Femur (tissue), 1 donor: ENCODE data around the gene GFY.
A peak's percentile ranks its signal among the peaks of the same experiment; 100 is the strongest.
"Not testable (repeated sequence)": the region's sequence is repeated elsewhere in the genome, so short reads cannot be mapped to it uniquely, and the experiment has no call there.

Source experiments
- DNase-seq: peaks from one replicate; pipeline ENCODE4 v3.0.0-alpha.2; 2017

Gene GFY

DNA sequence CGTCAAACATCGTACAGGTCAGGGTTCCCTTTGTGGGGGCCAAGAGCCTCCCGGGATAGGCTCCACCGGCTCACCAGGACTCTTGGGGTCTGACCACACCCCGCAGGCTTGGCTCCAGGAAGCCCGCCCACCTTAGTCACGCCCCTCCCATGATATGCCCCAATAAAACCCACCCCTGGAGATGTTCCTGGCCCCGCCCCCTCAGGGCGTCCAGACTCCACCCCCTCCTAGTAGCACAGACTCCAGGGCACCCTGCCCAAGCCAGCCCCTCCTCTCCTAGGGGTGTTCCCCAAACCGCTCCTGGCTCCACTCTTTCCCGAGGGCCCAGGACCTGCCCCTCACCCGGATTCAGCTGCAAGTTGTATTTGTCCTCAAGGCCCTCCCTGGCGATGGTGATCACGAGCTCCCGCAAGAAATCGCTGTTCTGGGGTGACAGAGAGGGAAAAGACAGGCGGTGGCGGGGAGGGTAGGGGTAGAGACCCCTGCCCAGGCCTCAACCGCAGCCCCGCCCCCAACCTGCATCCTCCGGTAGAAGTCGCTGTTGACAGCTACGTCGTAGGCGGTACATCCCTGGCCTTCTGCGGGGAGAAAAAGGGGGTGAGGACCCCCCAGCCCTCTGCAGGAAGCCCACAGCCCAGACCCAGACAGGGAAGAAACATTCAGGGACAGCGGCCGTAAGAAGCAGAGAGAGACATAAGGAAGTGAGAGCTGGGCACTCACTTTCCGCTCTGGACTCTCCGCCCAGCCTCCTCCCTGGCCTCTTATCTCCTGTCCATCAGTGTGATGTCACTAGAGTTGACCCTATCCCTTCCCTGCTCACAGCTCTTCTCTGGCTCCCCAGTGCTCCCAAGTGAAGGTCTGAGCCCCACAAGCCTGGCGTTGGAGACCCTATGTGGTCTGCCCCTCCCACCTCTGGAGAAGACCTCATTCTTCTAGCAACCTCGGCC lies 22.6 kb downstream of the GFY start:
- peak; percentile 64 for DNase-seq

DNA sequence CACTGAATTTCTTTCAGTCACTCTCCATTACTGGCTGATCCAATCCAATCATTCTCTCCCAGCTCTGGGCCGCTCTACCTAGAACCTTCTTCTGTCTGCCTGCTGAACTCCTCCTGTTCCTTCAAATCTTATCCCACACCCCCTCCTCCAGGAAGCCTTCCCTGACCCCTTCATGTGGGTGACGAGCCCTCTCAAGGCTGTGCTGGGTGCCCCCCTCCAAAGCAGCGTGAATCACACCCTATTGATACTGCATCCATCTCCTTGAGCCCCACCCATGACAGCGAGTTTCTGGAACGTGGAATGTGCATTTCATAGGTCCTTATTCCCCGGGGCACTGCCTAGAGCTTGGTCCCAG lies 23.2 kb downstream of the GFY start:
- no peak for DNase-seq

DNA sequence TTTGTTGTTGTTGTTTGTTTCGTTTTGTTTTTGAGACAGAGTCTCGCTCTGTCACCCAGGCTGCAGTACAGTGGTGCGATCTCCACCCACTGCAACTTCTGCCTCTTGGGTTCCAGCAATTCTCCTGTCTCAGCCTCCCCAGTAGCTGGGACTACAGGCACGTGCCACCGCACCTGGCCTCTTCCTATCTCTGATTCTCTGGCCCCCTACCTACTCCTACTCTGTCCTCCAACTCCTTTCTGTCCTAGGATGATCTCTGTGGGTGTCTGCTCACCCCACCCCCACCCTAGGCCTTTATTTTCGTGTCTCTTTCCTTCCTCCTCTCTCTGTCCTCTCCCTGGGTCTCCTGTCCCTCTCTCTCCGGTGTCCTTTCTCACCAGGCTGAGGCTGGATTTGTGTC lies 25.2 kb downstream of the GFY start:
- DNase-seq, result no peak

DNA sequence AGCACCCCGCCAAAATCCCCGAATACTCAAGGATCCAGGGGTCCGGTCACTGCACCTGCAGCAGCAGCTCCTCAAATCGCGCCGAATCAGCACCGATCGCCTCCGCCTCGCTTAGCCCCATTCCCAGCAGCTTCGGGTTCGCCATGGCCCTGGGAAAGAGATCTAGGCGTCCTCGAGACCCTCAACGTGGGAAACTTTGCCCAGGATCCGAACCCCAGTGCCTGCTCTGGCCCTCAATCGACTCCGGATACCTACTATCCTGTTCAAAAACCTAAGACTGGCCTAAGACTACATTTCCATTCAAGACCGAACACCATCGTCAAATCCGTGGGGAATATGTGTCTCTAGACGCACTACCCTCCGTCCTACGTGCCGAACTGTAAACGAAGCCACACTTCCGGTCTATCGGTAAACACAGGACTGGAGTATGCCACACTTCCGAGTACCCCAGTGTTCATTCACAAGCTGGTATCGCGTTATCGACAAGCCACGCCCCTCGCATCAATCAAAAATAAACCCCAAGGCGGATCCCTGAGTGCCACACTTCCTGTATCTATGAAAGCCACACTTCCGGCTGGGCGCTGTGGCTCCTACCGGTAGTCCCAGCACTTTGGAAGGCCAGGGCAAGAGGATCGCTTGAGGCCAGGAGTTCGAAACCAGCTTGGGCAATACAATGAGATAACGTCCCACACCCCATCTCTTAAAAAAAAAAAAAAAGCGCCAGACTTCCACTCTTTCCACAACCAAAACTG lies 26.4 kb downstream of the GFY start, which contains the start of gene PIH1D1:
PIH1D1 (minus strand) TSS at position 385 of the 752 bp plus-strand sequence; CDS start at position 145, 240 bp downstream.
- DNase-seq, result peak; percentile 98

DNA sequence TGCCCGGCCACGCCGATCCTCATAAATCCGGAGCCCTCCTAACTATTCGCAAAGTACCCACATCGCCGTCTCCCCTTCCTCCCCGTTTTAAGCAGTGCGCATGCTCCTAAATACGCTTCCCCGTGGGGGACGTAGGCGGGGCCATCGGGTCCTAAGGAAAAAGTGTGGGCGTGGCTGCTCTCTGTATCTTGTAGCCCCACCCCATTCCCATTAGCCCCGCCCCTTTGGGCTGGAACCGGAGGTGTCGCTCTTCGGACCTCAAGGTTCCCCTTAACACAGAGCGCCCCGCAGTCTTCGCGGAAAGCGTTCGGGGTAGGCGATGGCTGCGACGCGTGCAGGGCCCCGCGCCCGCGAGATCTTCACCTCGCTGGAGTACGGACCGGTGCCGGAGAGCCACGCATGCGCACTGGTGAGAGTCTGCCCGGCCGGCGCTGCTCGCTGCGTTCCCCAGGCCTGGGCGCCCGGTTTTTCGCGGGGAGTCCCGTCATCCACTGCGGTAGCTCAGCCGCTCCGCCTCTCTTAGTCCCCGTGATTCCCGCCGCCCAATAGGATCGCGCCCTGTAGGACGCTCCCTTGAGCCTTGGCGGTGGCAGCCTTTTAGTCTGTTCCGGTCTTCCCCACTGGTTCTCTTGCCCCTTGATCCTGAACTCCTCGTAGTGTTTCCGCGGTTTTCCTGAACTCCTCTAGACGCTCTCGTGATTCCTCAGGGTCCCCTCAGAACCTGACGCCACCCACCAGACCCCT lies 28.0 kb downstream of the GFY start, which contains the start of gene ALDH16A1:
ALDH16A1 (plus strand) TSS at position 213 of the 744 bp plus-strand sequence; CDS start at position 320, 107 bp downstream.
- peak; percentile 99 for DNase-seq

DNA sequence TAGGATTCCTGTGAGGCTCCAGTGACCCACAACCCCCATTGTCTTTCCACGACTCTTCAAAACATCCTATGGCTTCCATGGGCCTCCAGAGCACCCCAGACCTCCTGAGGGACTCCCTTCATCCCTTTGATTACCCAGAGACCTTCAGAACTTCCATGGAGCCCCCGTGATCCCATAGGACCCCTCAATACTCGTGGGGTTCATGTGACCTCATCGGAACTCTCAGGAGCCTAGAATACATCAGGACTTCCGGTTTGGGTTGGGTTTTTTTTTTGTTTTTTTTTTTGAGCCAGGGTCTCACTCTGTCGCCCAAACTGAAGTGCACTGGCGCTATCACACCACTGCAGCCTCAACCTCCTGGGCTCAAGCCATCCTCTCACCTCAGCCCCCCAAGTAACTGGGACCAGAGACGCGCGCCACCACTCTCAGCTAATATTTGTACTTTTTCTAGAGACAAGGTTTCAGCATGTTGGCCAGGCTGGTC lies 28.6 kb downstream of the GFY start:
- DNase-seq, result no peak

DNA sequence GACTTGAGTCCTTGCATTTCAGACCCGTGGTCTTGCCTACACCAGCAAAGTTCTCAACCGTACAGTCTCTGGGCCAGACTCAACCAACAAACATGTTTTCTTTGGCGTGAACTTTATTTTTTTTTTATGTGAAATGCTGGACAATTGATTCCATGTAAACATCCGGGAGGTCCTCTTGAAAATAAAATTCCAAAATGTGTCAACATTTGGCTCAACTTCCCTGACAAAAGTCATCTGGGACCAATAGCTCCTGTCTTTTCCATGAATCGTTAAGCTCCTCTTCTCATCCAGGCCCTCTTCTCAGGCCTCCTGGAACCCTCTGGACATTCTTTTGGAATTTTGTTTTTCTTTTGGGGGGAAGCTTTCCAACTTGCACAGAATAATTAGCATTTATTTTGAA lies 30.6 kb downstream of the GFY start:
- DNase-seq, result no peak

DNA sequence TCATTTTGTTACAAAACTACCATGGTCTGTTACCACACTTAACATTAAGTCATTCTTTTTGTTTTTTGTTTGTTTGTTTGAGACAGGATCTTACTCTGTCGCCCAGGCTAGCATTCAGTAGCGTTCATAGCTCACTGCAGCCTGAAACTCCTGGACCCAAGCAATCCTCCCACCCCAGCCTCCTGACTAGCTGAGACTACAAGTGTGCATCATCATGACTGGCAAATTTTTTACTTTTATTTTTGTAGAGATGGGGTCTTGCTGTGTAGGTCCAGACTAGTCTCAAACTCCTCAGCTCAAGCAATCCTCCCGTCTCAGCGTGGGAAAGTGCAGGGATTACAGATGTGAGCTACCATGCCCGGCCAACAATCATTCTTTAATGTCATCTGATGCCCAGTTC lies 31.1 kb downstream of the GFY start:
- DNase-seq, result no peak

DNA sequence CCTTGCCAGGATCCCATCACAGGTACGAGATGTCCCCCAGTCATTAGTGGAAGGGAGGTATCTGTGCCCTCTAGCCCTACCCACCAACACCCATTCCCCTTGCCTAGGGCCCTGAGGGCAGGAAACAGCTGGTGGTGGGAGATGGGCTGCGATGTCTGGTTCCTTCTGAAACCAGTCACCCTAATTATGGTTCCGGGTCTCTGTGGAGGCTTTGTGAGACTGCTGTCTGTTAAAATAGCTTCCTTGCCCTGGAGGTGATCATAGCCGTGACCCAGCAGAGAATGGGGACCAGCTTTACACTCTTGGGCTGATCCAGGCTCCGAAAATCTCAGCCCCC lies 33.3 kb downstream of the GFY start:
- DNase-seq, result no peak

DNA sequence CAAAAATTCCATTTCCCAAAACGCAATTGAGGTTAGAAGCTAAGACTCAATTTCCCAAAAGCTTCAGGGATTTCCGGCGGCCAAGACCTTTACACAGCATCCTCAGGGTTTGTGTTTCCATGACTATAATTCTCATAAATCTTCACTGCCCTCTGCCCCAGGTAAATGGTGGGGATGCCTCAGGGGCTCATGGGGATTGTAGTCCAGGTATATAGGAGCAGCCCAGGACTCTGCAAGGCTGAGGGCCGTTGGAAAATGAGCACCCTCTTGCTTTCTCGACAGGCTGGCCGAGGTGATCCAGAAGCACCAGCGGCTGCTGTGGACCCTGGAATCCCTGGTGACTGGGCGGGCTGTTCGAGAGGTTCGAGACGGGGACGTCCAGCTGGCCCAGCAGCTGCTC lies 34.2 kb downstream of the GFY start:
- DNase-seq, result no peak

DNA sequence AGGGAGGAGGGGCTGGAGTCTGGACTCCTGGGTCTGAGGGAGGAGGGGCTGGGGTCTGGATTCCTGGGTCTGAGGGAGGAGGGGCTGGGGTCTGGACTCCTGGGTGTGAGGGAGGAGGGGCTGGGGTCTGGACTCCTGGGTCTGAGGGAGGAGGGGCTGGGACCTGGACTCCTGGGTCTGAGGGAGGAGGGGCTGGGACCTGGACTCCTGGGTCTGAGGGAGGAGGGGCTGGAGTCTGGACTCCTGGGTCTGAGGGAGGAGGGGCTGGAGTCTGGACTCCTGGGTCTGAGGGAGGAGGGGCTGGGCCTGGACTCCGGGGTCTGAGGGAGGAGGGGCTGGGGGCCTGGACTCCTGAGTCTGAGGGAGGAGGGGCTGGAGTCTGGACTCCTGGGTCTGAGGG lies 35.9 kb downstream of the GFY start:
- DNase-seq, result not testable (repeated sequence)

DNA sequence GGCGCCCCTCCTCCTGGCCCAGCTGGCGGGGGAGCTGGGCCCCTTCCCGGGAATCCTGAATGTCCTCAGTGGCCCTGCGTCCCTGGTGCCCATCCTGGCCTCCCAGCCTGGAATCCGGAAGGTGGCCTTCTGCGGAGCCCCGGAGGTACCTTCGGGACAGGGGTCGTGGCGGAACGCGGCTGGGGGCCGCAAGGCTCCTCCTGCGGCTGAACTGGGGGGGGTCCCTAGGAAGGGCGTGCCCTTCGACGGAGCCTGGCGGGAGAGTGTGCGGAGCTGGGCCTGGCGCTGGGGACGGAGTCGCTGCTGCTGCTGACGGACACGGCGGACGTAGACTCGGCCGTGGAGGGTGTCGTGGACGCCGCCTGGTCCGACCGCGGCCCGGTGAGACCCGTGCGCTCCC lies 36.5 kb downstream of the GFY start:
- no peak for DNase-seq

DNA sequence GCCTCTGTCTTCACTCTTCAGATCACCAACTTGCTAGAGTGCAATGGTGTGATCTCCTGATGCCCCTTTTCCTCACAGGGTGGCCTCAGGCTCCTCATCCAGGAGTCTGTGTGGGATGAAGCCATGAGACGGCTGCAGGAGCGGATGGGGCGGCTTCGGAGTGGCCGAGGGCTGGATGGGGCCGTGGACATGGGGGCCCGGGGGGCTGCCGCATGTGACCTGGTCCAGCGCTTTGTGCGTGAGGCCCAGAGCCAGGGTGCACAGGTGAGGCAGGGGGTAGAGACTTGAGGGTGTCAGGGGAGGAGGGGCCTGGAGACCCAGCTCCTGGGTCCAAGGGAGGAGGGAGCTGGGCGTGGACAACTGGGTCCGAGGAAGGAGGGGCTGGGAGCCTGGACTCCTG lies 37.3 kb downstream of the GFY start:
- no peak for DNase-seq

DNA sequence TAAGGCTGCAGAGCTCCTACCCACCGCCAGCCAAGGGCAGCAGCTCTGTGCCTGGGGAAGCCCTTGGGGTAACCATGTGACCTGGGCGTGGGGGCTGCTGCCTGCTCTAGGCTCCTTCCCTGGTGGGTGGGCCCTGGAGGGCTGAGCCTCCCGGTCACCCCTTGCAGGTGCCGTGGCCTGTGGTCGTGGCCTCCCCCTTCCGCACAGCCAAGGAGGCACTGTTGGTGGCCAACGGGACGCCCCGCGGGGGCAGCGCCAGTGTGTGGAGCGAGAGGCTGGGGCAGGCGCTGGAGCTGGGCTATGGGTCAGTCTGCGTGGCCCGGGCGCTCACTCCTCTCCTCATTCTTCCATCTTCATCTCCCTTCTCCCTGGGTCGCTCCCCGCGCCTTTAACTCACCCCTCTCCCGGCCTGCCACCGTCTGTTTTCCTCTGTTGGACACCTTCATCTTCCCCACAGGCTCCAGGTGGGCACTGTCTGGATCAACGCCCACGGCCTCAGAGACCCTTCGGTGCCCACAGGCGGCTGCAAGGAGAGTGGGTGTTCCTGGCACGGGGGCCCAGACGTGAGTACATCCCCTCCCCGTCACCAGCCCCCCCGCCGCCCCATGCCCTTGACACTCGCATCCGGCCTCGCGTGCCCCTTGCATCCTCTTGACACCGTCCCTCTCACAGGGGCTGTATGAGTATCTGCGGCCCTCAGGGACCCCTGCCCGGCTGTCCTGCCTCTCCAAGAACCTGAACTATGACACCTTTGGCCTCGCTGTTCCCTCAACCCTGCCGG lies 39.0 kb downstream of the GFY start:
- DNase-seq, result peak; percentile 21

DNA sequence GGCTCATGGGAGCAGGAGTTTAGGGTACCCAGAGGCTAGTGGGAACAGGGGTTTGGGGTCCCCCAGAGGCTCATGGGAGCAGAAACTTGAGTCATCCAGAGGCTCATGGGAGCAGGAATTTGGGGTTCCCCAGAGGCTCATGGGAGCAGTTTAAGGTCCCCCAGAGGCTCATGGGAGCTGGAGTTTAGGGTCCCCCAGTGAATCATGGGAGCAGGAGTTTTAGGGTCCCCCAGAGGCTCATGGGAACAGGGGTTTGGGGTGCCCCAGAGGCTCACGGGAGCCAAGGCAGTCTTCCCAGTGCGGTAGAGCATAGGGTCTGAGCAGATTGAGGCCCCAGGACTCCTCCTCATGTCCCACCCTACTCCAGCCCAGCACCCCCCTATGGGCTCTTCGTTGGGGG lies 40.2 kb downstream of the GFY start:
- no peak for DNase-seq

DNA sequence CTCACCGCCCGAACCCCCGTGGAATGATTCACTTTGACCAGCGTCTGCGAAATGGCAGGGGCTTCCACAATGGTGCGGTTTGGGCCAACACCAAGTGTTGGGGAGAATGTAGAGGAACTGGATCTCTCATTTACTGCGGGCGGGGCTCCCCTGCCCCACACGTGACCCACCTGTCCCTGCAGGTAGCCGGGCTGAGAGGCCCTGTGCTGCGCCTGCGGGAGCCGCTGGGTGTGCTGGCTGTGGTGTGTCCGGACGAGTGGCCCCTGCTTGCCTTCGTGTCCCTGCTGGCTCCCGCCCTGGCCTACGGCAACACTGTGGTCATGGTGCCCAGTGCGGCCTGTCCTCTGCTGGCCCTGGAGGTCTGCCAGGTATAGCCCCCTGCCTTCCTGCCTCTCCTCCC lies 43.0 kb downstream of the GFY start:
- DNase-seq, result no peak

DNA sequence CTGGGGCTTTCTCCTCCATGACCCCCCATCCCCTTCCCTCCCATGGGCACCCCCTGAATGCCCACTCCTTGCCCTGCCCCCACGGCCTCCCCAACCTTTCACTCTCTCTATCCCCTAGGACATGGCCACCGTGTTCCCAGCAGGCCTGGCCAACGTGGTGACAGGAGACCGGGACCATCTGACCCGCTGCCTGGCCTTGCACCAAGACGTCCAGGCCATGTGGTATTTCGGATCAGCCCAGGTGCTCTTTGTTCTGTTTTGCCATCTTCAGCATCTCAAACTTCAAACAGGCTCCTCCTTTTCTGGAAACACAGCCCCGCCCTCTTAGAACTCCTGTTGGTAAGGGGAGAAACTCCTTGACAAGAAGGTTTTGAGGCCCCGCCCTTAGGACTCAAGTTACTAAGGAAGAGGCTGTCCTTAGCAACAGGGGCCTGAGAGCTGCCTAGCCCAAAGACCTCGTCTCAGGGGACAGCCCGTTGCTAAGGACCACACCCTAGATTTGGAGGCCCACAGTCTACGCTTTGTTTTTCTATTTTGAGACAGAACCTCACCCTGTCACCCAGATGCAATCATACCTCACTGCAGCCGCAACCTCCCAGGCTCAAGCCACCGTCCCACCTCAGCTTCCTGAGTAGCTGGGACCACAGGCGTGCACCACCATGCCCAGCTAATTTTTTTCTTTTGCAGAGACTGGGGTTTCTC lies 43.7 kb downstream of the GFY start:
- peak; percentile 89 for DNase-seq

DNA sequence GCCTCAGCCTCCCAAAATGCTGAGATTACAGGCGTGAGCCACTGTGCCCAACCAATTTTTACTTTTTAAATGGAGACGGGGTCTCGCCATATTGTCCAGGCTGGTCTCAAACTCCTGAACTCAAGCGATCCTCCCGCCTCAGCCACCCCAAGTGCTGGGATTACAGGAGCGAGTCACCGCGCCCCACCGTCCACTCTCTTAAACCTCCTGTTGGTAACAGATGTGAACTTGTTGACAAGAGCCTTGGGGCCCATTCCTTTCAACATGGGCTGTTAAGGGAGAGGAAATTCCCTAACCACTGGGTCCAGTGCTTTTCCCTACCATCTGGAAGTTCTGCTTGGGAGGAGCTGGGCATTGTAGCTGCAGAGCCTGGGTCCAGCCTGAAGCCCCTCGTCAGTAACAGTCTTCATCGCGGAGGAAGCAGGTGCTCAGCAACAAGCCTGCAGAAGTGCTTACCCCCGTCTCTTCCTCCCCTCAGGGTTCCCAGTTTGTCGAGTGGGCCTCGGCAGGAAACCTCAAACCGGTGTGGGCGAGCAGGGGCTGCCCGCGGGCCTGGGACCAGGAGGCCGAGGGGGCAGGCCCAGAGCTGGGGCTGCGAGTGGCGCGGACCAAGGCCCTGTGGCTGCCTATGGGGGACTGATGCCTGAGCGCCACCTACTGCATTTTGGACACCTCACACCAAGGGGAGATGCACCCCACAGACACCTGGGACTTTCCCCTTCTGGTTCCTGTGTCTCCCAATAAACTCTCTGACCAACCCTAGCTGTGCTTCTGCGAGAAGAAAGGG lies 44.8 kb downstream of the GFY start:
- DNase-seq, result peak; percentile 54

DNA sequence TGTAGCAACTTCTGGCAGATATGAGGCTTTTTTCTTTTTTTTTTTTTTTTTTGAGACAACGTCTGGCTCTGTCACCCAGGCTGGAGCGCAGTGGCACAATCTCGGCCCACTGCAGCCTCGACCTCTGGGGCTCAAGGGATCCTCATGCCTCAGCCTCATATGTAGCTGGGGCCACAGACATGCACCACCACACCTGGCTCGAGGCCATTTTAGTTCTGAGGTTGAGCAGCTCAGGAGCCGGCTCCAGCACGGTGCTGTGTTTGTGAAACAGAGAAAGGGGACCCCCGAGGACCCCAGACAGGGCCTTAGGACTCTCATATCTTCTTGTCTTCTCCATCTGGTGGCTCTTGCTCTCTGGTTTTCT lies 45.4 kb downstream of the GFY start:
- DNase-seq, result no peak

DNA sequence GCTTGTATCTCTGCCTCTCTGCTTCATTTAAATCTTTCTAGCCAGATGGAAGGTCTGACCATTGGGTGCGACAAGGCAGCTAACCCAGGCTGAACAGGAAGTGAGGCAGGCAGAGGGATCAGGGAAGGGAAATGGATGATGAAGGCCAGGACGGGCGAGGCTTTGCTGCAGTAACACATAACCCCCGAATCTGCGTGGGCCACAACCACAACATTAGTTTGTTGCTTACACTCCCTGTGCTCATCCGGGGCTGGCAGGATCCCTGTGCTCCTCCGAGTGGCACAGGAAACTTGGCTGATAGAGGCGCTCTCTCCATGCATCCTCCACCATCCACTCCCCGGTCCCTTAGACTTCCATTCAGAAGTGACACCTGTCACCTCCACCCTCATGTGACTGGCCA lies 47.7 kb downstream of the GFY start:
- no peak for DNase-seq

DNA sequence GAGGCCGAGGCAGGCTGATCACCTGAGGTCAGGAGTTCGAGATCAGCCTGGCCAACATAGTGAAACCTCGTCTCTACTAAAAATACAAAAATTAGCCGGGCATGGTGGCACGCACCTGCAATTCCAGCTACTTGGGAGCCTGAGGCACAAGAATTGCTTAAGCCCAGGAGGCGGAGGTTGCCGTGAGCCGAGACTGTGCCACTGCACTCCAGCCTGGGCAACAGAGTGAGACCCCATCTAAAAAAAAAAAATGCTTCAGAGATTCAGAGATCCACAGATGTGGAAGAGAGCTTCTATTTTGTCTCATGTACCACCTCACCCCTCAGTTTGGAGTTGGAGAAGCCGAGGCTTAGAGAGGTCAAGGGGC lies 48.3 kb downstream of the GFY start:
- not testable (repeated sequence) for DNase-seq
